KOPT-K1 (cell line): Measurements from ENCODE around the gene RSPH9.
"Not testable (repeated sequence)": the region's sequence is repeated elsewhere in the genome, so short reads cannot be mapped to it uniquely, and the experiment has no call there.

ENCODE experiments used
- H3K27ac ChIP-seq: fragments of 200-600 bp; sonication (generic); 2 replicates; pipeline ENCODE4 v1.5.1; 2016; ENCODE audit warnings: antibody characterized with exemption, mild to moderate bottlenecking, low read depth, low read length; ENCODE audit not compliant: poor library complexity, severe bottlenecking
- H3K36me3 ChIP-seq: fragments of 200-600 bp; sonication (generic); 2 replicates; pipeline ENCODE4 v1.5.1; 2017; ENCODE audit warnings: antibody characterized with exemption, mild to moderate bottlenecking, low read length, moderate library complexity; ENCODE audit not compliant: insufficient read depth
- H3K9me3 ChIP-seq: fragments of 200-600 bp; sonication (generic); 2 replicates; pipeline ENCODE4 v1.5.1; 2017; ENCODE audit warnings: antibody characterized with exemption, low read length, mild to moderate bottlenecking; ENCODE audit not compliant: insufficient read depth, poor library complexity, severe bottlenecking

RSPH9 gene

GRCh38 chr6:43623880-43624785 lies 20.7 kb upstream of the RSPH9 start:
- Histone ChIP-seq H3K36me3 (peaks cover 83% of the 10 kb centered on the region), H3K27ac (no peak overlapping the region), H3K9me3 (no peaks in the 10 kb centered on the region)

- no peak overlapping the region for H3K27ac ChIP-seq
- H3K36me3 ChIP-seq = peaks cover 76% of the 10 kb centered on the region
- H3K9me3 ChIP-seq = no peaks in the 10 kb centered on the region
Observed at GRCh38 chr6:43624786-43625288, 20.0 kb upstream of the RSPH9 start.

- peaks cover 70% of the 10 kb centered on the region for H3K36me3 ChIP-seq
- no peak overlapping the region for H3K27ac ChIP-seq
- H3K9me3 ChIP-seq = no peaks in the 10 kb centered on the region
Observed at GRCh38 chr6:43625393-43625992, 19.3 kb upstream of the RSPH9 start.

GRCh38 chr6:43627008-43627825 lies 17.6 kb upstream of the RSPH9 start:
- peaks cover 53% of the 10 kb centered on the region for H3K36me3 ChIP-seq
- no peak overlapping the region for H3K27ac ChIP-seq
- no peaks in the 10 kb centered on the region for H3K9me3 ChIP-seq

- Histone ChIP-seq H3K36me3 (peaks cover 39% of the 10 kb centered on the region), H3K9me3 (no peaks in the 10 kb centered on the region), H3K27ac (peak overlapping the region; percentile 96)
Observed at GRCh38 chr6:43628393-43629103, 16.3 kb upstream of the RSPH9 start.

GRCh38 chr6:43629104-43629504 lies 15.7 kb upstream of the RSPH9 start, which contains the start of gene GTPBP2:
TSS of gene GTPBP2 (minus strand) at chr6:43629264. CDS start at chr6:43629162, 102 bp downstream.
- peaks cover 34% of the 10 kb centered on the region for H3K36me3 ChIP-seq
- H3K27ac ChIP-seq = peak within 1 kb of the TSS; percentile 96
- no peaks in the 10 kb centered on the region for H3K9me3 ChIP-seq

GRCh38 chr6:43629505-43630300 lies 15.1 kb upstream of the RSPH9 start:
- Histone ChIP-seq H3K9me3 (no peaks in the 10 kb centered on the region), H3K27ac (peak overlapping the region; percentile 96), H3K36me3 (peaks cover 28% of the 10 kb centered on the region)

- no peaks in the 10 kb centered on the region for H3K9me3 ChIP-seq
- peaks cover 14% of the 10 kb centered on the region for H3K36me3 ChIP-seq
- H3K27ac ChIP-seq = no peak overlapping the region
Observed at GRCh38 chr6:43630980-43631619, 13.7 kb upstream of the RSPH9 start.

- not testable (repeated sequence) for H3K27ac ChIP-seq, H3K9me3 ChIP-seq, H3K36me3 ChIP-seq
Observed at GRCh38 chr6:43633002-43633401, 11.8 kb upstream of the RSPH9 start.

GRCh38 chr6:43634702-43635303 lies 10.0 kb upstream of the RSPH9 start:
- no peaks in the 10 kb centered on the region for H3K9me3 ChIP-seq
- H3K27ac ChIP-seq = peak overlapping the region; percentile 95
- peaks cover 26% of the 10 kb centered on the region for H3K36me3 ChIP-seq

- peaks cover 34% of the 10 kb centered on the region for H3K36me3 ChIP-seq
Observed at GRCh38 chr6:43635387-43636307, 9.2 kb upstream of the RSPH9 start, which contains the start of gene MAD2L1BP. TSS of gene MAD2L1BP (plus strand) at chr6:43635840. CDS start at chr6:43635876, 36 bp downstream.

GRCh38 chr6:43636308-43636659 lies 8.6 kb upstream of the RSPH9 start:
- Histone ChIP-seq H3K36me3 (peaks cover 41% of the 10 kb centered on the region), H3K27ac (peak overlapping the region; percentile 95), H3K9me3 (no peaks in the 10 kb centered on the region)

More at GRCh38 chr6:43635387-43636307, 9.2 kb upstream of the RSPH9 start, which contains the start of gene MAD2L1BP:
- Histone ChIP-seq H3K27ac (peak within 1 kb of the TSS; percentile 95), H3K9me3 (no peaks in the 10 kb centered on the region)
